Stimulated activated CD8-positive, alpha-beta memory T cell treated with anti-CD3 and anti-CD28 coated beads, Interleukin-2, amount 100 ng/mL, for 48 hours (primary cell): ENCODE measurements around the gene ZNF536.

Source experiments
- DNase-seq, 2 donors: peaks; one replicate each; pipeline ENCODE4 v3.0.0-alpha.2; 2020; ENCODE audit warnings: low read depth in 2 of 2

ZNF536 gene

DNA sequence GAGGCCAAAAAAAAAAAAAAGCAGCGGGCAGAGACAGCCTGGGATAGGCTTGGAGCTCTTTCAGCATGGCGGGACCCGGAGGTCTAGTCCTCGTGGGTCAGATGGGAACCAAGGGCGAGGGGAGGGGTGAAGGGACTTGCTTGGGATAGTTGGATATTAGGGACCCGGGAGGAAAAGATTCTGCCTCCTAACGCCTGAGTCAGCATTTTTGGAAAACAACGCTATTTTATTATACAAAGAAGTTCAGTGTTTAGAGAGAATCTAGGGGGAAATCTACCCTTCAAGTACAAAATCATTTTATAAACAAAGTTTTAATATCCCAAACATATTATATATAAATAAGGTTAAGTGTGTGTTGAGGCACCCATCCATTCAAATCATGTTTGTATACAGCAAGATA, 156.7 kb downstream of the ZNF536 start:
- DNase-seq: no peak

DNA sequence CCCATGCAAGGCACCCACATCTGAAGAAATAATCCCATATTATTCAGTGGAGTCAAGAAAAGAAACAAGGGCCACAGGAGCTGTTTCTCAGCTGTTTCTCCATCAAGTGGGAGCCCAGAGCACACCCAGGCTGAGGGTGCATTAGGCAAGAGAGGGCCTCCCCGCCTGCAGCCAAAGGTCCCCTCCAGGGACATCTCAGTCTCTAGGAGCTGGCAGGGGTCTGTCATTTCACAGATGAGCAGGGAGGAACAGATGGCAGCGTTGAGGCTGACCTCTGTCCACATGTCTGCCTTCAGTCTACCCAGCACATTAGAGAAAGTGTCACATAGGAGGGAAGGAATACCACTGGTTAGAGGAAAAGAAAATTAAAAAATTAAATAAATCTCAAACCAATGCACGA, 157.7 kb downstream of the ZNF536 start:
- DNase-seq: no peak

DNA sequence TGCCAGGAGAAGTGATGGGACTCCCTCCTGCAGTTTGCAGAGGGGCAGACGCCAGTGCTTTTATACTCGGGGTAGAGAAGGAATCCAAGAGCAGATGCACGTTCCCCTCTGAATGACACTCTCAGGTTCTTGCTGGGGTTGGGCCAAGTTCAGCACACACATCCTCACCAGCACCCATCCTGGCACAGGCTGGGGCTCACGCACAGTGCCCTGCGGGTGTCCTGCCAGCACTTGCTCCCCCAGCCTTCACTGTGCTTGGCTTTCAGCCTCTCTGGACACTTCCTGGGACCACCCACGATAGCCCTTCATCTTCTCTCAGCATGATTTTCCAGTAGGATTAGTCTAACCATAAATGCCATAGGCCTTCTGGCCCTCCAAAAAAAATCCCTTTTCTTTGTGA, 158.6 kb downstream of the ZNF536 start:
- DNase-seq: no peak

DNA sequence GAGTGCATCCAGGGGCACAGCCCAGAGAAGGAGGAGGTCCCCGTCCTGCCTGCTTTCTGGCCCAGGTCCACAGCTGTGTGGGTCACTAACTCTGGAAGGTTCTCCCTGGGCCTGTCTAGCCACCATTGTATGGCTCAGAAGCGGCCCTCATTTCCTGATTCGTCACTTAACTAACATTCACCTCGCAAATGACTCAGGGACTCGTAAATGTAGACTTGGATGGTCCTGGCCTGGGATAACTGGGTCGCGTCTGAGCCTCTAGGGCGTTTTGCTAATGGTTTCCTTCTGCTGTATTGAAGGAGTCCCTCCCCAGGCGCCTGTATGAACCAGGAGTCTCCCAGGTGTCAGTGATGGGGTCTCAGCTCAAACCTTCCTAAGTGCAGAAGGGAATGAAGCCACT, 162.8 kb downstream of the ZNF536 start:
- DNase-seq: no peak

DNA sequence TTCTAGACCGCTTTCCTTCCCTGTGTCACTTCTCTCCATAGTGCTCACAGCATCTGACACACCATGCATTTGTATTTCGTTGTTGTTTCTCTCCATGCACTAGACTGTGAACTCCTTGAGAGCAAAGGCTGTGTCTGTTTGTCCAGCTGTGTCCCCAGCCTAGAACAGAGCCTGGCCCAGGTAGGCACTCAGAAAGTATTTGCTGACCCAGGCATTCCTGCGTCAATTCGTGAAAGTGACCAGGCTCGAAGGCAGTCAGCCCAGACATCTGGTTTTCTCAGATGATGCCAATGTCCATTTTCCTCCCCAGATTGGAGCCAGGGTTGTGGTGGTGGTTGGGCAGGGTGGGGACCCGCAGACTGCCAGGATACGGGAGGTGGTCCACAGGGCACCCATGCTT, 164.8 kb downstream of the ZNF536 start:
- DNase-seq: no peak

DNA sequence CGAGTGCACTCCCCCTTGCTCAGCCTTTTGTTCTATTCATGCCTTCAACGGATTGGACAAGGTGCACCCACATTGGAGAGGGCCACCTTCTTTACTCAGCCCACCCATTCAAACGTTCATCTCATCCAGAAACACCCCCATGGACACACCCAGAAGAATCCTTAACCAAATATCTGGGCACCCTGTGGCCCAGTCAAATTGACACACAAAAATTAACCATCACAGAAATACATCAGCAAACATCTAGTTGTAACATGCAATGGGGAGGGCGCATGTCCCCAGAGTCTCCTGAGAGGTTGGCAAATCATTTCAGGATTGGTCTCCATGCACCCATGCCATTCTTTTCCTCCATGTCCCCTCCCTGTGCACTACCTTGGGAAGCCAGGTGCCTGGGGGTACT, 167.1 kb downstream of the ZNF536 start:
- no peak for DNase-seq

DNA sequence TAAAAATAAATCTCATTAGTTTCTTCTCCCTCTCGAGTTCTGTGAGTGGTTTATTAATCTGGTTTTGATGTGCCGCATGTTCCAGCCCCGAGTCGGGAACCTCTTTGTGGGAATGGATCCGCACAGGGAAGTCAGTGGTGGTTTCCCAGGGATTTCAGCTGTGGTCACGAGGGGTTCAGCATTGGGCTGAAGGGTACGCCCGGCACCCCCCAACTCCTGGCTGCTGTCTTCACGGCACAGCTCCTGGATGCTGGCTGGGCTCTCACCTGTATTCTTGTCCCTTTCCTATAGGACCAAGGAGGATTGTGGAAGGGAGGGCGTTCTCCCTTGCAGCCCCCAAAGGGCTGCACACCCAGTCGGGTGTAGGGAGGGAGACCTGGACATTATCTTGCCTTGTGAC, 167.8 kb downstream of the ZNF536 start:
- DNase-seq: no peak

DNA sequence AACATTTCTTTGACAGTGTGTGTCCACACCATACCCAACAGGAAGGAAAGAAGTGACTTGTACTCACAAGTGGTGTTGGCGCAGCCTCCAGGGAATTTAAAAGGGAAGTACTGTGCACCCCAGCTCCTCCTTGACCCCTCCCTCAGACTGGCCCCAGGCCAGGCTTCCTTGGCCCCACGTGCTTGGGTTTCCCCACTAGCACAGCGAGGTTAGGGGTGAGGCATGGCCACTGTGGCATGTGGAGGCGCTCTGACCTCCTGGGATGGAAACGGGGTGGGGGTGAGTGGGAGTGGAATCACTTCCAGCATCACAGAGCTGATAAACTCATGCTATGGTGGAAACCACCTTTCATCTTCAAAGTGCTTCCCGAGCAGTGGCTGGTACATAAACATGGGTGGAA, 168.6 kb downstream of the ZNF536 start:
- no peak for DNase-seq

DNA sequence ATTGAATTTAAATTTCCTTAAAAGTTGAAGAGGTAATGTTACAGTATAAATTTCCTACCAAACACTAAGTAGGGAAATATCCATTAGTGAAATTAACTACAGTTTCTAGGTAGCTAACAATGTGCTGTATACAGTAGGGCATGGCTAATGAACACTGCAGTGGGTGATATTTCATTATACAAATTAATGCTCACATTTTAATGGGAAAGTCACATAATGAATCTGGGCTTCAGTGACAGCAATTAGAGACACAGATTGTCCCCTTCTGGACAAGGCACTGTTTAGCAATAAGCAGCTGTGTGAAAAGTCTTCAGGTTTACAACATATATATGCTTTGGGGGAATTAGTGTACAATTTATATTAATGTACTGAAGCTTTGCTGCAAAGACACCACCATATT, 169.4 kb downstream of the ZNF536 start:
- DNase-seq: no peak

DNA sequence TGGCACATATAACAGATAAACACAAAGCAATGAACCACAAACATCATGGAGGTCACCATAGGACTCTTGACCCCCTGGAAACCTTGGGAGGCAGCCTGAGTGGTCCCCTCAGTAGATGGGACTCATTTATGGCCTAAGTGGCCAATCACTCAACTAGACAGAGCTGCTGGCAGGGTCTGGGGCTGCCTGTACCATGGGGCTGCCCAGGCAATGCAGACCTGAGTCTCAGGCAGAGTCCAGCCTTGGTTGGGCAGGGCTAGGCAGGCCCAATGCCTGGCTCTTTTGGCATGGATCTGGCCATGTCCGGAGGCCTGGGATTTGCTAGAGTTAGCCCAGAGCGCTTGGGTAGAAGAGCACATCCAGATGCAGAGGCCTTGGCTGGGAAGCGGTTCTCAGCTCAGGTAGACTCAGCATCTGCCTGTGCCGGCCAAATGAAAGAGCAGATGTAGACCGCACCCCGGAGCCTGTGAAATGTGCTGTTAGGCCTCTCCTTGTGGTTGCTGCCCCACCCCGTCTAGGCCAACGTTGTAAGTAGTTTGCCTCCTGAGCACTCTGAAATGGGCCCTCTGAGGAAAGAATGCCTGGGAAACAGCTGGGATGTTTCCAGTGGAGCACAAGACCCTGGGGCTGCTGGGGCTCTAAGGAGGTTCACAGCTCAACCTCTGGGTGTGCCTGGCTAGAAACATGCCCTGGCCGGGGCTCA, 171.2 kb downstream of the ZNF536 start:
- no peak for DNase-seq

DNA sequence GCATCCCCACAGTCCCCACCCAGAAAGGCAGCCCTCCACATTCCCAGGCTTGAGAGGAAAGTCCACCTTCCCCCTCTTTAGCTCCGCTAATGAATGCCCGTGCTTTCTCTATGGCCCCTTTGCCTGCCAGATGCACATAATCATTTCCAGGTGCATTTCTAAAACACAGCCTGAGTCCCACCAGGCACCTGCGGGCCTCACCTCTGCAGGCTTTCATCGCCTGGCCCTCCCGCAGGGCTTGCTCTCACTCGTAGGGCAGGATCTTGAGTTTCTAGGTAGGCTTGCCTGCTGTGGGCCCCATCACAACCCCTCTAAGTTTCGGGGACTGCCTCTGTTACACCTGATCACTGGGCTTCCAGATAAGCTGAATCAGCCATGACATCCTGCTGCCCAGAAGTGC, 173.6 kb downstream of the ZNF536 start:
- DNase-seq: no peak

DNA sequence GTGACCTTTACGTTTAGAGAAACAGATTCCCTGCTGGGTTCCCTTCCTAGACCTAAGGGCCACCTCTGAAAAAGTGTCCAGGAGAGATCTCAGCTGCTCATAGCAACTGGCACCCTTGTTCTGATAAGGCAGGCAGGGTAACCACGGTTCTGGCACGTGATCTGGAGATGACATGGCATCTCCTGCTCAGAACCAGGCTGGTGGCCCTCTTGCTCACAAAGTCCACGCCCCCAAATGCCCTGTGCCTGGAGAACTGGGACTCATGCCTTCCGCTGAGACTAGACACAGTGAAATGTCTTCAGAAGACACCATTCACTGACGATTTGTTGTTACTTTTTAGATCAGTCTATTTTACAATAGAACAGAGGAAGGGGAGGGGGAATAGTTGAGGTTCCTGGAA, 174.1 kb downstream of the ZNF536 start:
- no peak for DNase-seq

DNA sequence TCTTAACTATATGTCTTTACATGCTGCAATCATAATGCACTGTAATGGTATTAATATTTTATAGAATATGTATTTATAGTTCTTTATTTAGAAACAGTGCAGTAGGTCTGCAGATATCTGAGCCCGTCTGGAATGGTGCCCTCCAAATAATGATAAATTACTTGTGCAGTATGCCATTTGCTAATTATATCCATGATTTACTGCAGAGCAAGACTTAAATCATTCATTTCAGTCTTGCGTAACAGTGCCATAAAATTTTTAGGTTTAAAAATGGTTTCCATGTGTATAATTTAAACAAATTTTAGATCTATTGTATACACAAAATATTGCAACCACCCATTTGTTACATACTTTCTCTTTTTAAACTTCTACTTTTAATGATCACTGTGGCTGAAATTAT, 175.1 kb downstream of the ZNF536 start:
- DNase-seq: no peak

DNA sequence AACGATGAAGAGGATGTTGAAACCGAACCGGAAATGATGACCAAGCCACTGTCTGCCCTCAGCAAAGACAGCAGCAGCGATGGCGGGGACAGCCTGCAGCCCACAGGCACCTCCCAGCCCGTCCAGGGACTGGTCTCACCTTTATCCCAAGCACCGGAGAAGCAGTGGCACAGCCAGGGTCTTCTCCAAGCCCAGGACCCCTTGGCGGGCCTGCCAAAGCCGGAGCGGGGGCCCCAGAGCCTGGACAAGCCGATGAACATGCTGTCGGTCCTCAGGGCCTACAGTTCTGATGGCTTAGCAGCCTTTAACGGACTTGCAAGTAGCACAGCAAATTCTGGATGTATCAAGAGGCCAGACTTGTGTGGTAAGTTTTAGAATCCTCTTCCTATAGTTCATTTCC, 177.0 kb downstream of the ZNF536 start:
- DNase-seq: no peak

DNA sequence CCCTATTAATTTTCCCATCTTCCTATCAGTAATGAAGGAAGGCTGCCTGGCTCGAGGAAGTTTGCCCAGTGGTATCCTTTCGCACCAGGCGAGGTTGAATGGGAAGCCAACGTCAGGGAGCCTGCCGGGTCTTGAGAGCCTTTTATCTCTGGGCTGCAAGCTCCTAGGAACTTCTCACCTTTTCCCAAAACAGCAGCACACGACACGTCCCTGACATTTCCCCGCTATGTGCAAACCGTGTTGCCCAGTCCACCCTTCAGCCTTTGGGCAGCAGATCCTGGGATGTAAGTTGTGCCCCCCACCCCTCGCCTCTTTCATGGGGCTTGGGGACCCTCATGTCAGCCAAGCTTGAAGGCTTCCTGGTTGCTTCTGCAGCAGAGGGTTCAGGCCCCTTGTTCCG, 179.1 kb downstream of the ZNF536 start:
- DNase-seq: no peak

DNA sequence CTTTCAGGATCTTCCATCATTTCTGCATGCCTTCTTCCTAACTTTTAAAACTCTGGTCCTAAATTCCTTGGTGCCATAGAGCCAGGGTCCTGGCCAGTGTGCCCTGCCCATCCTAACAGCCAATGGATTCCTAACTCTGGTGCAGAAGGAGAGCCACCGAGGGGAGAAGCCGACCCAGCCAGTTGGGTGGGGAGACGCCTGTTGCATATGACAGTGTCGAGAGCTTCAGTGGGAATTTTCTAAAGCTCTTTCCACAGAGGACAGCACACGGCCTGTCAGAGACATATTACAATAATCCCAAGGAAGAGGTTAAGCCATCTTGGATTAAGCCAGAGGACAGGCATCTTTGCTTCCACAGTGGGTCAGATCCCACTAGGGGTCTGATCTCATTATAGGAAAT, 180.4 kb downstream of the ZNF536 start:
- DNase-seq: no peak

DNA sequence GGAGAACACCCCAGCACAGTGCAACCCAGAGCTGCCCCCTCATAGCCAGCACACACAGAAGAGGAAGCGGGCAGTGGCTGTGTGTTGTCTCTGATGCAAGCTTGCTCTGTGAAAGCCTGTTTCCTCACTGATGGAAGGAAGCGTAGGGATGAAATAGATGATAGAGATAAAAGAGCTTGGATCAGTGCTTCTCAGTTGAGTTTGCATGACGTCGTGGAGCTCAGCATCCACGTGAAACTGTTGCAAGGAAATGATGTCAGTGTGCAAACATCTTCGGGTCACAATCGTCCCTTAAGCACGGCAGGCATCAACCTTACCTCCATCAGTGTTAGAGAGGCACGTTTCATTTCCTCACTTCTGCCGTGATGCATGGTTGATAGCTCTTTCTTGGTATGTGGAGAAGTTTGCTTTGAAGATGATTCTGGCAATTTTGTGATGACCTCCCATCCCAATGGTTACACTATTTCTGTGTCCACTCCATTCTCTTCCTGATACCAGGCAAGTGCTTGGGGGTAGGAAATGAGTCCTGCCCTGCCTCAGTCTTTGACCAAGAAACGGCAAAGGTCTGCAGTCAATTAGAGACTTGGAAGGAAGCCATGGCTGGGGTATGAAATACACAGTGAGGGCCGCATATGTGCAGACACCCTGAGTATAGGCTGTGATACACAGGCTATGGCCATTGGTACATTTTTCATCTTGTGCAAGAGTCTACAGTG, 183.0 kb downstream of the ZNF536 start:
- DNase-seq: no peak

DNA sequence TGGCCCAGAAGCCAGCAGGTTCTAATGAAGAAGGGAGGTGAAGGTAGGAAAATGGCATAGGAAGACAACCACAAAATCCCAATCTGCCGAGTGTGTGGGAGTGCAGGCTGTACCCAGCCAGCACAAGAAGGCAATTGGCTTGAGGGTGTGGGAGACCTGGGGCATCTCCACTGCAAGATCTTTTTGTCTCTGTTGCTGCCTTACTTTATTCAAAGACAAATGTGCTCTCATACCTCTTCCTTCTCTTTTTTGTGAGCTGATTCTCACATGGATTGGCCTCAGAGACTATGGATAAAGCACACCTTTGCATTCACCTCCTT, 183.6 kb downstream of the ZNF536 start:
- DNase-seq: no peak

DNA sequence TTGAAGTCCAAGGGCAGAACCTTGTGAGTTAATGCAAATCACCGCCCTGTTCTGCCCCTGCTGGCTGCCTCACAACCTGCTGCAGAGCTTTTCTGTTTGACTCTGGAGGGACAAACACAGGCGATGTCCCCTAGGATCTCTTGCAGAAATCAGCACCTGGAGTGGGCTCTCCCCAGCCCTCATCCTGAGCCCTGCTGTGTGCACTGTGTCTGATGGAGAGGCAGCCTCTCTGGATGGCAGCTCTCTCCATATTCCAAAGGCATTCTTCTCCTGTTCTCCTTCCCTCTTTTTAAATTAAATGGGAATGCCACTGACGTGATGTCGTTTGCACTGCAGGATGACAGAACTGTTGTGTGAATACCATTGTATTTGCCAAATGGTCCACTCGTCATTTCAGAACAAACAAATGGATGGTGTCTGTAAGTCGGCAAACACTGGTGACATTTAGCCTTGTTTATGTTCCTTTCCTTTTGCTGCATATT, 184.1 kb downstream of the ZNF536 start:
- no peak for DNase-seq

DNA sequence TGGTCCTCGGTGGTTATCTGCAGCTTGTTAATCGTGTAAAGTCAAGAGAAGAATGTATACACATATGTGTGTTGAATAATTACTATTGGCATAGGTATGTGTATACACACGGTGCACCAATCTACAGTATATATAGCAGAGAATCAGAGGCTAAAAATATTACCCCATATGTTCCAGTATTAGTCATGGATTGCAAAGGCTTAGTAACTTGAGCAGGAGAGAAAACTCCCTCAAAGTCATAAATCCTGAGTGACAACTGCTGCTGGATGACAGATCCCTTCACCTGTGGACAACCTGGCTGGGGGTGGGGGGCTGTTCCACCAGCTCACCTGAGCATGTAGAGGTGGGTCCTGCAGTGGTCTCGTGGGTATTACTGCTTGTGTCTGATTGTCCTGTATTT, 185.0 kb downstream of the ZNF536 start:
- DNase-seq: no peak

DNA sequence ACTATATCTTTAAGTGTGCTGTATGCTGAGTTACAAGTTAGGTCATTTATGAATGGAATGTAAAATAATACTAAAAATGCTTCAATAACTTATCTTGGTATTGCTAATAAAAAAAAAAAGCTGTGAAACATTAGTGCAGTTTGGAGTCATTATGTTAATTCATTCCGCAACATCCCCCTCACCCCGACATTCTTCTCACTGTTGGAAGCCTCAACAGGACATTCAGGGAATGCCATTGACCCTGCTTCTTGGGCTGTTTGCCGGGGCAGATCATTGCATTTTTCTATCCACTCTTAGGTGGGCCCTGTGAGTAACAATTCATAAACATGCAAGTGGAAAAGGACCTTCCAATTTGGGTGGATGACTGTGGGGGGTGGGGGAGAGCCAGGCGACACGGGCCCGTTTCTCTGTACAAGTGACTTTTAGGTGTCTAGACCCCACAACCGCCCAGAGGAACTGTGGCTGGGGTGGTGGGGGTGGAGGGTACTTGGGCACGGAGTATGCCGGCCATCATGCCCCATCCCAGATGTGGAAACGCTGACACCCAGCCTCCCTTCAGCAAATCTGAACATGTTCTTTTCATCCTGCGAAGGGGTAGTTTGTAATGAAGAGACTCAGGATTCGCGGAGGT, 185.9 kb downstream of the ZNF536 start:
- DNase-seq: no peak

DNA sequence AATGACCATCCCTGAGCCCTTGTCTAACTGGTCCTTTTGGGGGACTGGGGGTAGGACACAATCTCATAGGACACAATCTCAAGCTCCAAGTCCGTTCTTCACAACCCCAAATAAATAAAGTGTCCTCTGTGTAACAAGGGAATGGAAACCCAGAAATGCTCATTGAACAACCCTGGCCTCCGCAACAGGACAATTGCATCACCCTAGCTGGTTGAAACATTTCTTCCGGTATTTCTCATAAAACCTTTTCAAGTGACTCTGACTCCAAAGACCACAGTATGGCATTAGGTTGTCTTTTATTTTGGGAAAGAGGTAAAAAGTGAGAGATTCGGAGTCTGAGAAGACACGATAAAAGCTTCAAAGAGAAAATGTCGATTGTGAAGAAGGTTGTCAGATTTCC, 186.6 kb downstream of the ZNF536 start:
- DNase-seq: no peak

DNA sequence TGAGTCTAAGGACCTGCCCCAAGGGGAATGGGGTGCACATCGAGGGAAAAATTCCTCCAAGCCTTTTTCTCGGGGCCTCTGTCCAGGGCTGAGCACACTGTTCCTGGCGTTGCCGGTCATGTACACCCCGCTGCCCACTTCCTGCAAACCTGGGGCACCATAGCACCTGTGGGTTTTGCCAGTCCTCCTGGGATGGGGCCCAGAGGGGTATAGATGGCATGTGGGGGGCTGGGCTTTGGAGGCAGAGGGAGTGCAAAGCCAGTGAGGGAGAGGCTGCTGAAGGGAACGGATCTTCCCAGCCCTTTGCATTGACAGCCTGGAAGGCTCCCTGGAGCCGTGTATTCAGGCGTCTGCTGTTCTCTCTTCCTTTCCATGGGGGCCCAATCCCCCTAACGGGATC, 187.3 kb downstream of the ZNF536 start:
- DNase-seq: no peak
